CD4-positive, alpha-beta T cell treated with Interleukin-17A for 1 hour (primary cell): Measurements from ENCODE around the gene PTCH2.
"Not testable (repeated sequence)": the region's sequence is repeated elsewhere in the genome, so short reads cannot be mapped to it uniquely, and the experiment has no call there.

ENCODE experiments used
- DNase-seq: peaks from one replicate; pipeline ENCODE4 v3.0.0-alpha.2; 2020

PTCH2 gene

GRCh38 chr1:44819196-44819607 is 23.9 kb downstream of the PTCH2 start:
- no peak for DNase-seq

GRCh38 chr1:44817771-44818495 is 25.1 kb downstream of the PTCH2 start:
- DNase-seq = peak; percentile 21

GRCh38 chr1:44817307-44817706 is 25.7 kb downstream of the PTCH2 start:
- DNase-seq = peak; percentile 17

GRCh38 chr1:44815926-44816325 is 27.1 kb downstream of the PTCH2 start:
- DNase-seq = not testable (repeated sequence)

GRCh38 chr1:44812822-44813543 is 30.1 kb downstream of the PTCH2 start:
- DNase-seq = peak; percentile 28

- peak; percentile 36 for DNase-seq
Measured at GRCh38 chr1:44811234-44811633, 31.8 kb downstream of the PTCH2 start.

- DNase-seq = not testable (repeated sequence)
Measured at GRCh38 chr1:44810762-44811105, 32.3 kb downstream of the PTCH2 start.

- DNase-seq = peak; percentile 68
Measured at GRCh38 chr1:44810101-44810761, 32.8 kb downstream of the PTCH2 start.

GRCh38 chr1:44808938-44809917 is 33.8 kb downstream of the PTCH2 start:
- peak; percentile 94 for DNase-seq

- DNase-seq = peak; percentile 88
Measured at GRCh38 chr1:44808063-44808937, 34.8 kb downstream of the PTCH2 start, which contains the start of gene BTBD19. Gene BTBD19, plus strand, starts transcription at chr1:44808523. Its CDS starts 298 bp downstream, at chr1:44808821.

GRCh38 chr1:44807364-44808062 is 35.5 kb downstream of the PTCH2 start:
- DNase-seq = peak; percentile 96

GRCh38 chr1:44806704-44807363 is 36.2 kb downstream of the PTCH2 start, which contains the start of gene DYNLT4:
Gene DYNLT4, minus strand, starts transcription at chr1:44807351. Its CDS starts 683 bp downstream, at chr1:44806668.
- no peak for DNase-seq

- DNase-seq = peak; percentile 42
Measured at GRCh38 chr1:44806025-44806703, 36.9 kb downstream of the PTCH2 start.

GRCh38 chr1:44805311-44806024 is 37.6 kb downstream of the PTCH2 start:
- peak; percentile 46 for DNase-seq

- peak; percentile 43 for DNase-seq
Measured at GRCh38 chr1:44803312-44804095, 39.5 kb downstream of the PTCH2 start.

- DNase-seq = no peak
Measured at GRCh38 chr1:44803062-44803311, 40.1 kb downstream of the PTCH2 start.

- peak; percentile 44 for DNase-seq
Measured at GRCh38 chr1:44802306-44803061, 40.6 kb downstream of the PTCH2 start.
